ENCODE results near the gene FMNL3.

Gene FMNL3

GRCh38 chr12:49674318-49674981, 32.8 kb downstream of the FMNL3 start:
- DNase-seq (ENCODE audit: low read depth in 2 of 2): no peak

- DNase-seq (ENCODE audit: low read depth in 2 of 2): peak; percentile 76 to 77
Measured at GRCh38 chr12:49673446-49674317, 33.5 kb downstream of the FMNL3 start.

GRCh38 chr12:49672301-49673217, 34.6 kb downstream of the FMNL3 start:
- DNase-seq (ENCODE audit: low read depth in 2 of 2): no peak

- no peak for DNase-seq (ENCODE audit: low read depth in 2 of 2)
Measured at GRCh38 chr12:49671031-49671765, 36.0 kb downstream of the FMNL3 start.

- no peak for DNase-seq (ENCODE audit: low read depth in 2 of 2)
Measured at GRCh38 chr12:49669796-49670195, 37.4 kb downstream of the FMNL3 start.

- DNase-seq (ENCODE audit: low read depth in 2 of 2): no peak
Measured at GRCh38 chr12:49667325-49668090, 39.7 kb downstream of the FMNL3 start.

DNA sequence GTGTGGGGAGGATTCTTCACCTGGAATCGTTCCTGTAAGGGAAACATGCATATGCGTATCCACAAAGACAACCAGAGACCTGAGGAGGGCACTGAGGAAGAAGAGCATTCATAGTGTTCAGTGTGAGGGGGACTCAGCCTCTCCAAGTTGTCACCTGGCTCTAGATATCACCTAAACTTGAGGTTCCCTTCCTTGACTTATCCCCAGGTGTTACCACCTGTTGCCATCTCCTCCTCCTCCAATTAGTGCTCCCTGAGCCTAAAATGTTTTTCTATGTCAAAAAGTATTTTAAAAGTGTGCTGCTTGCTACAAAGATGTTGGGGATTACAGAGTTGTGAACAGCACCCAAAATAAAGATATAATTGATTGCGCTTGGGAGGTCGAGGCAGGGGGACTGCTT, 41.0 kb downstream of the FMNL3 start:
- DNase-seq (ENCODE audit: low read depth in 2 of 2): no peak

DNA sequence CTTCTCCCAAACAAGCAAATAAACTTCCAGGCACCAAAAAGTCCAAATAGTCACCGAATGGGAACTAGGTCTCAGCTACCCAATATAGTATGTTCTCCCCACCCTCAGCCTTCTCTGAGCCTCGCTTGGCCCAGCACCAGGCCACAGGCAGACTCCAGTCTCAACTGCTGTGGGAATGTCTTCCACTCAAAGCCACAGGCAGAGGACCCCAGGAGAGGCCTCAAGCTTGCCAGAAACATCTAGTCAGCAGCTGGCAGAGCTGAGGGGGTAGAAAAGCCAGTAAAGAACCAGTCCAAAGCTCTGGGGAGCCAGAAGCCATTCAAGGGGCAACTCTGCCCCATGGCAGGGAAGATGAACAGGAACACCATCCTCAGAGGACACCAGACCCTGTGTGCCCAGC, 41.8 kb downstream of the FMNL3 start:
- DNase-seq (ENCODE audit: low read depth in 2 of 2): no peak

DNA sequence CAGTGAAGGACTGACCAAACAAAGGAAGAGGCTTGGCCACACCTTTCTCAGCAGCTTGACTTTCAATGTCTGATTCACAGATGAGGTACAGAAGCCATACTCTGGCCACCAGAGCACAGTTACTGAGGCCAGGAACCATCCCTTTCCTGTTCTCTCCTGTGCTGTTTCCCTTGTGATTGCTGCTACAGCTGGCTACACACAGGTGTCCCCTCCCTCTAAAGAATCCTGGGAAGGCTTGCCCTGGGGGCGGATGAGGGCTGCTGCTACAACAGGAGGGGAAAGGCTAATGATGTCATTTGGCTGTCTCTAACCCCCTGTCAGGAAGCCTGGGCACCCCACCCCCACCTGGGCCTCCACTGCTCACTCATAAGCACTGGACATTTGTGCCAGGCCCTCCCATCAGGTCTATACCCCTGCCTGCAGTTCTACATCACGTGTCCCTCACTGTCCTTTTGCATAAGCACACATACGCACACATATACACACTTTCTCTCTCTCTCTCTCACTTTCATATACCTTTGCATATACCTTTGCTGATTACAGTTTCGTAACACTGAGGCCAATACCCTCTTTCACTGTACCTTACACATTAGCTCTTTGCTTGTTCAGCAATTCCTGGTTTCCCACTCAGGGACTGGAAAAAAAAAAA, 42.5 kb downstream of the FMNL3 start:
- DNase-seq (ENCODE audit: low read depth in 2 of 2): no peak

DNA sequence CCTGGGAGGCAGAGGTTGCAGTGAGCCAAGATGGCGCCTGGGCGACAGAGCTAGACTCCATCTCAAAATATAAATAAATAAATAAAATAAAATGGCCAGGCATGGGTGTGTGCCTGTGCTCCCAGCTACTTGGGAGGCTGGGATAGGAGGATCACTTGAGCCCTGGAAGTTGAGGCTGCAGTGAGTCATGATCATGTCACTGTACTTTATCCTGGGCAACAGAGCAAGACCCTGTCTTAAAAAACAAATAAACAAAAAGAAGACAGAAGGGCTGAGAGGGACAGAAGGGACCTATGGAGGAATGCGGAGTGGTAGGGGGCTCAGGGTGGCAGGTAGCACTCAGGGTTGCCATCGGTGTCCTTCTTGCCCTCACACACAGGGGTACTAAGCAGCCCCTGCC, 43.0 kb downstream of the FMNL3 start:
- DNase-seq (ENCODE audit: low read depth in 2 of 2): no peak

- DNase-seq (ENCODE audit: low read depth in 2 of 2): peak; percentile 70 to 71
Measured at GRCh38 chr12:49662998-49663843, 44.0 kb downstream of the FMNL3 start.

DNA sequence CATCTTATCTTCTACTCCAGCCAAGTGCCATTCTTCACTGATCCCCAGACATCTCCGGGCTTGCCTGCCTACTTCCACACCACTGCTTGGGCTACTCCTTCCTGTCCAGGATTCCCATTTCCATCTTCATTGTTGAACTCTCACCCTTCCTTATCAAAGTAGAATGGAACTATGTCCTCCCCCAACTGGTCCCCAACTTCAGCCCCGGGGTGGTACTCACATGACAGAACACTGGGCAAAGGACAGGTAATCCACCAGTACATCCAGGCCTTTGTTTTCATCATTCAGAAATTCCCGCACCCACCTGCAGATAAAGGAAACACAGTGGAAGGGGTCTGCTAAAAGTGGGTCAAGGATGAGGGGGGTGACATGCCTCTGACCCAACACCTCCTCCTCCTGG, 45.5 kb downstream of the FMNL3 start:
- no peak for DNase-seq (ENCODE audit: low read depth in 2 of 2)

GRCh38 chr12:49661191-49661590, 46.0 kb downstream of the FMNL3 start:
- DNase-seq (ENCODE audit: low read depth in 2 of 2): no peak

- DNase-seq (ENCODE audit: low read depth in 2 of 2): no peak
Measured at GRCh38 chr12:49659753-49660152, 47.5 kb downstream of the FMNL3 start.

DNA sequence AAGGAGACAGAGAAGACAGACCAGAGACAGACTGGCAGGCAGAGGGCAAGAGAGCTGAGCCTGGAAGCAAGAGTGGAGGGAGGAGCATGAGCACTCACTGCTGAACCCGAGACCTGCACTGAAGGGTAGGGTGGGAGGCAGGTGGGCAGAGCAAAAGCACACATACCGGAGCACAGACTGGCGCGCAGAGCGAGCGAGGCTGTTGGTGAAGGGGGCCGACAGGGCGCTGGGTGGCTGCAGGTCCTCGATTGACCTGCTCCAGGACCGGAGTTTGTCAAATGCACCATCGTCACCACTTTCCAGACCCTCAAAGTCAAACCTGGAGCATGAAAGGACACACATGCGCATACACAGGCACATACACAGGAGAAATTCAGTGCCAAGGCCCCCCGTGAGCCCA, 48.9 kb downstream of the FMNL3 start:
- no peak for DNase-seq (ENCODE audit: low read depth in 2 of 2)

DNA sequence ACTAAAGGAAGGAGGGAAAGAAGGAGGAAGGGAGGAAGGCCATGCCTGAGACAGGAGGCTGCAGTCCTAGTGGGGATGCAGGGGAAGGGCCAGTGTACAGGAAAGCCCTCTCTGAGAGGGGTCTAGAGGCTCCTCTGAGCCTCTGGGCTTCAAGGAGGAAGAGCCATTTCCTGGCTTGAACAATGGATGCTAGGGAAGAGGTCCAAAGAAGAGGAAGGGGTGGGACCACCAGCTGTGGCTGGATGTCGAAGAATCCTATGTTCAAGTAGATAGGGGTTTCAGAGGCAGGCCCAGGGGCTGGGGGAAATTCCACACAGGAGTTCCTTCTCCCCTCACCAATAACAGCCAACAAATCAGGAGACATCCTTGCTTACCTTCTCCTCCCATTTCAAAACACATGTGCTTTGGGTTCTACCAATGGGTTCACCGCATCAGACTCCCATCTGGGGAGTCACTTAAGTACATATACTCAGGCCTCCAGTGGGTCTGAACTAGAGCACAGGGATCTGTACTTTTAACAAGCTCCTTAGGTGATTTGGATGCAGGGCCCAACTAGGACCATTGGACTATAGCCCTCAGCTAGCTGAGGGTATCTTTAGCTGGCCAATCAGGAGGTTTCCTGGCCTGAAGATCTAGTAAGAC, 51.5 kb downstream of the FMNL3 start:
- DNase-seq (ENCODE audit: low read depth in 2 of 2): no peak

DNA sequence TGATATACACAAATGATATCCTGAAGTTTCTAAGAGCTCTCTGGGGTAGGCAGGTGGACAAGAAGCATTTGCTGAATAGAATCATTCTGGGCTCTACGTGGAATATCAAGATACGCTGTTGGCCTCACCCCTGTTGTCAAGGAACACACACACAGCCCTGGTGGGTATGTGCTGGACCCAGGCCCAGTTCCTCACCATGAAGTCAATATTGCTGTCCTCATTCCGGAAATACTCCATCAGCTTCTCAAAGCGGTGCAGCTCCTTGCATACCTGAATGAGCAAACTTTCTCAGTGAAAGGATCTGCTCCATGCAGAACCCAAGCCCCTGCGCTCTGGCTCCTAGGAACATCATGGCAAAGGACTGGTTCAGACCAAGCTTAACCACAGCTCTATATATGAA, 52.5 kb downstream of the FMNL3 start:
- no peak for DNase-seq (ENCODE audit: low read depth in 2 of 2)

- no peak for DNase-seq (ENCODE audit: low read depth in 2 of 2)
Measured at GRCh38 chr12:49652921-49653520, 54.2 kb downstream of the FMNL3 start.
